Bronchial epithelial cell (primary cell): ENCODE data around the gene PSMG3. TPM values are rescaled to one million over a fixed set of nuclear protein-coding genes. Genes with fewer than 3 reads are reported as not detected.
A peak's percentile ranks its signal among the peaks of the same experiment; 100 is the strongest.

Experiments used
- DNase-seq: peaks from one replicate; pipeline ENCODE4 v3.0.0-alpha.2; 2010; ENCODE audit warnings: low read depth
- FAIRE-seq: peaks from 2 replicates; lab custom pipeline; 2011; peaks lifted over from hg19 to GRCh38; lab: Jason Lieb, UNC
- H3K27me3 ChIP-seq: 2 replicates; pipeline ENCODE4 v1.5.1; 2011; ENCODE audit warnings: low read length; ENCODE audit not compliant: control insufficient read depth, insufficient read depth
- H3K36me3 ChIP-seq: 2 replicates; pipeline ENCODE4 v1.5.1; 2011; ENCODE audit warnings: low read length; ENCODE audit not compliant: control insufficient read depth, insufficient read depth
- H3K4me3 ChIP-seq: 2 replicates; pipeline ENCODE4 v1.5.1; 2011; ENCODE audit warnings: mild to moderate bottlenecking, low read depth, low read length, control low read depth
- CTCF ChIP-seq: IDR thresholded peaks from 2 replicates; pipeline ENCODE4 v1.5.1; 2011; ENCODE audit warnings: mild to moderate bottlenecking, moderate library complexity, low read length, control low read depth, inconsistent platforms; ENCODE audit not compliant: insufficient read depth, severe bottlenecking
- total RNA-seq: library from RNA; depleted of rRNA; stranded (reverse); fragments of >200 nt; gene quantifications from 2 replicates; pipeline ENCODE4 v1.2.1, GENCODE V29; 2014

PSMG3 gene
- total RNA-seq, 1 donor from 2014 or later, result 50.8 TPM

- DNase-seq (no peak), FAIRE-seq (no peak)
- Histone ChIP-seq H3K36me3 (peaks cover 6% of the 10 kb centered on the region), H3K4me3 (no peak overlapping the region), H3K27me3 (no peaks in the 10 kb centered on the region)
- no peak for TF ChIP-seq CTCF
Measured at GRCh38 chr7:1549357-1550004, 20.4 kb downstream of the PSMG3 start.

GRCh38 chr7:1548944-1549343 lies 20.9 kb downstream of the PSMG3 start:
- no peaks in the 10 kb centered on the region for H3K27me3 ChIP-seq
- no peak for DNase-seq
- FAIRE-seq, result peak; percentile 96
- TF ChIP-seq CTCF, result no peak
- H3K36me3 ChIP-seq, result peaks cover 6% of the 10 kb centered on the region
- no peak overlapping the region for H3K4me3 ChIP-seq

GRCh38 chr7:1548438-1548831 lies 21.4 kb downstream of the PSMG3 start:
- TF ChIP-seq CTCF, result no peak
- H3K36me3 ChIP-seq, result peaks cover 6% of the 10 kb centered on the region
- no peak for DNase-seq
- no peak for FAIRE-seq
- no peak overlapping the region for H3K4me3 ChIP-seq
- H3K27me3 ChIP-seq, result no peaks in the 10 kb centered on the region

- TF ChIP-seq CTCF, result no peak
- FAIRE-seq (no peak), DNase-seq (no peak)
- no peaks in the 10 kb centered on the region for H3K27me3 ChIP-seq
- peaks cover 6% of the 10 kb centered on the region for H3K36me3 ChIP-seq
- no peak overlapping the region for H3K4me3 ChIP-seq
Measured at GRCh38 chr7:1547777-1548437, 21.9 kb downstream of the PSMG3 start.

- Histone ChIP-seq H3K4me3 (no peak overlapping the region), H3K36me3 (peaks cover 8% of the 10 kb centered on the region), H3K27me3 (no peaks in the 10 kb centered on the region)
- no peak for DNase-seq
- no peak for TF ChIP-seq CTCF
- FAIRE-seq, result no peak
Measured at GRCh38 chr7:1546909-1547776, 22.7 kb downstream of the PSMG3 start.
